HG03469 (cell line): ENCODE data around the gene VSIG4.

Source experiments
- ATAC-seq: cut with Tn5 transposase; IDR thresholded peaks from one replicate; pipeline ENCODE4 v1.9.1; 2021; ENCODE audit warnings: mild to moderate bottlenecking, moderate library complexity, moderate number of reproducible peaks; ENCODE audit not compliant: unreplicated experiment

Gene VSIG4

DNA sequence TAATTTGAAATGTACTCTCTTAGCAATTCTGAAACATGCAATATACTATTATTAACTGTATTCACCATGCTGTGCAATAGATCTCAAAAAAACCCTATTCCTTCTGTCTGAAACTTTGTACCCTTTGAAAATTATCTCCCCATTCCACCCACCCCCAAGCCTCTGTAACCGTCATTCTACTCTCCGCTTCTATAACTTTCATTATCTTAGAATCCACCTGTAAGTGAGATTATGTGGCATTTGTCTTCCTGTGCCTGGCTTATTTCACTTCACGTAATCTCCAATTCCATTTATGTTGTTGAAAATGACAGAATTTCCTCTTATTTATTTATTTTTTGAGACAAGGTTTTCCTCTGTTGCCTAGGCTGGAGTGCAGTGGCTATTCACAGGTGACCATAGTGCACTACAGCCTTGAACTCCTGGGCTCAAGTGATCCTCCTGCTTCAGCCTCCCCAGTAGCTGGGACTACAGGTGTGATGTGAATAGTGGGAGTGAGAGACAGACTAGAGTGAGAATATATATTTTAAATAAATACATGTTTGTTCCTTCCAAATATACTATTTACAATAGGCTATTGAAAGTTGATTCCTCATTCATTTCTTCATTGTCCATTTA is 30.5 kb downstream of the VSIG4 start:
- ATAC-seq, result no peak

DNA sequence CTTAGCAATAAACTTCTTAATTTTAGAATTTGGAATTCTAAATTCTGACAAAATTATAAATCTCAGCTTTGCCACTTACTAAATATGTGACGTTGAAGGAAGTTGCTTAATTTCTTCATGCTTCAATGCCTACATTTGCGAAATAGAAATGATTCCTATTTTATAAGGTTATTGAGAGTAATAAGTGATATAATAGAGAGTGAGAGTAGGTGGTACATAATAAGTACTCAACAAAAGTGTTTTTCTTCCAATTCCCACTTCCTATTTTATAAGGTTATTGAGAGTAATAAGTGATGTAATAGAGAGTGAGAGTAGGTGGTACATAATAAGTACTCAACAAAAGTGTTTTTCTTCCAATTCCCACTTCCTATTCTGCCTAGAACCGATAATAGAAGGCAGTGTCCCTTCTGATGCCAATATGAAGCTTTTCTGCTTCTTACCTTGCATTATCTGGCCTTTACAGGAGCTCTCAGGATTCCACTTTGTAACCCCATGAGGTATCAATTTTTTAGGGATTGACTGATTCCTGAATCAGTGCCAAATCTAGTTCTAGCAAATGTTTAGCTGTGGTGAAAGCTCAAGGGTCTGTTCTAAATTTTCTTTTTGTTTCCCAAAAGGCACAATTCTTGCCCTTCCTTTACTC is 31.4 kb downstream of the VSIG4 start:
- no peak for ATAC-seq

DNA sequence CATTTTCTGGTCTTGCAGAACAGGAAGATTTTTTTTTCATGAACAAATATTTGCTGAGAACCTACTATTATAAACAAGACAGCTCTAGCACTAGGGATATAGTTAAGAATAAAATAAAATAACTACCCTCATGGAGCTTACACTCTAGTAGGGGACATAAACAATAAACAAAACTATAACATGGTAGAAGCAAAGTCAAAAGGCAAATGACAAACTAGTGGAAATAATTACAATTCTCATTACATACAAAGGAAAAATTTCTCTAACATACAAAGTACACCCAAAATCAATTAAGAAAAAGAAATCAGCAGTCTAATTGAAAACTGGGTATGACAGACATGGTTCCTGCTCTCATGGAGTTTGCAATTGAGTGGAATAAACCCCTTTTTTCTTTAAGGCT is 32.0 kb downstream of the VSIG4 start:
- ATAC-seq, result no peak

DNA sequence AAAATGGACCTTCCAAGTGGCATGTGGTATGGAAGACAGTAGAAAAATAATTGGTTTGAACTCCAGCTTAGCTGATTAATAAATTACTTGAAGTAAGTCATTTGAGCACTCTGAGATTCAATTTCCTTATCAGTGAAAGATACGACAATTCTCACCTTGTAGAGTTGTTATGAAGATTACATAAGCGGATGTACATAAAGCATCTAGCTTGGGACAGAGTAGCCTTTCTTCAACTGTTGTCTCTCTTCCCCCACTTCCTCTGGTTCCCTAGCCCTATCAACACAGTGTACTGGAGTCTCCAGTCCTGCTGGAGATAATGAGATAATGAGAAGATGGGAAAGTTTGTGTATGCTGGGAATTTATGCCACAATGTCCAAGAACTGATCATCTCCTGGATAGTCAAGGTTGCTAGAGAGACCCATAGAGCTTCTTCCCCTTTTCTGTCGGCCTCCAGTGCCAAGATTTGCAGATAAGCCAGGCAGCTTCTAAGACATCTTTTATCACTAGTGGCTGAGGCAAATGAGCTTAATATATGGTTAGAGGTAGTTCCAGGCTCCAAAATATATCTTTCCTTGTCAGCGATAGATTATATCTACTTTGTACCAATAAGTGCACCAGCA is 33.9 kb downstream of the VSIG4 start:
- no peak for ATAC-seq

DNA sequence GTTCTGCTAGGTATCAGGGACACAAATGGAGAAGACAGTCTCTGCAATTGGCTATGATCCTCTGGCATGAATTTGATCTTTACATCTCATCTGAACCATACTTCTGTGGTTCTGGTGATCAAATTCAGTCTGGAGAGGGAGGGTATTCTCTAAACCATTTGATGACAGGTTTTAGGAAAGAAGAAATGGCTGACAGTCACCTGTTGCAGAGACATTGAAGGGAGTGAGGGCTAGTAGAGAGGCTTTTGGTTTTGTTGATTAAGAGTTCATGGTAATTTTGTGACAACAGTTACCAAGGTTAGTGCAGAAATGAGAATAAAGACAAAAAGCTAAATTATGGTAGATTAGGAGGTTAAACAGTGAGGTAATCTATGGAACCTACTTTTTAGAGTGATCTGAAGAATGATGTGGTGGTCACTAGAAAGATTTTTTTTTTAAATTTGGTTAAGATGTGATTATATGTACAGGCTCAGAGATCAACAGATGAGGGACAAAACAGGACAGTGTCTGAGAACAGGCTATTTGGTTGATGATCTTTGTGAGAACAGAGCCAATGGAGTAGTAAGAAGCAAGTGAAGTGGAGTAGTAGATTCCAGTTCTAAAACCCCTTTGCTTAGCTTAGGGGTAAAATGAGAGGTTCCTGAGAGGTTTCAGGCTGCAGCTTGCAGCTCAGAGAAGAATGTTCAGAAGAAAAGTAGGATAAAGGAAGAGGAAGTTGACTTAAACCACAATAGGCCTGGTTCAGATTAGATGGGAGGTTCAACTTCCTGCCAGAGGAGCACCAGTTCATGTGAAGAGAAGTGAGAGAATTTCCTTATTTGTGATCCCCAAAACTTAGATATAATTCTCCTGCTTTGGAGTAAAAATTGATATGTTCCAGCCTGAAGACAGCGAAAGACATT is 34.7 kb downstream of the VSIG4 start:
- ATAC-seq, result no peak

- ATAC-seq, result no peak
Measured at GRCh38 chrX:66002824-66003680, 36.8 kb downstream of the VSIG4 start.

- no peak for ATAC-seq
Measured at GRCh38 chrX:66001596-66001995, 38.3 kb downstream of the VSIG4 start.

DNA sequence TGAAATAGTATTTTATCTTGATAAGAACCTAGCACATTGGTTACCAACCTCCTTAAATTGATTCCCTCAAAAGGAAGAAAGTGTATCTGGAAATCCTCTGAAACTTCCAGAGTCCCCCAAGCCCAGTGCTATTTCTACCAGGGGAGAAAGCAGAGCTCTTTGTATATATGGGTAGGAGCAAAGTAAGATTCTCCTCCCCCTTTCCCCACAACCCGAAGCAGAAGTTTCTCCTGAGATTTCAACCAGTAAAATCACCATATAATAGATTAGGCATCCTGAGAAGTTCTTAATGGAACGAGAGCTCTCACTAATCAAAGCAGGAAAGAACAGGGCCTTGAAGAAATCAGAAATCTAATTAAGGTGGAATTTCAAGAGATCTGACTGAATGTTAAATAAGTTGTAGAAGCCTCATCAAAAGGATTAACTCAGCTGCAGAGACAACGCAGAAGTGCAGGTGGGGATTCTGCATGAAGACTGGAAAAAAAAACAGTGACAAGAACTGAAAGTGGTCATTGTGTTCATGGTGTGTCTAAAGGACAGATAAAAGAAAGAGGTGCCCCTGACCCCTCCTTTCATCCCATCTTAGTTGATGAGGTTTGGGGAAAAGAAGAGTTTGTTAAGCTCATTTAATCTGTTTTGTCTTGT is 39.1 kb downstream of the VSIG4 start:
- ATAC-seq, result no peak

DNA sequence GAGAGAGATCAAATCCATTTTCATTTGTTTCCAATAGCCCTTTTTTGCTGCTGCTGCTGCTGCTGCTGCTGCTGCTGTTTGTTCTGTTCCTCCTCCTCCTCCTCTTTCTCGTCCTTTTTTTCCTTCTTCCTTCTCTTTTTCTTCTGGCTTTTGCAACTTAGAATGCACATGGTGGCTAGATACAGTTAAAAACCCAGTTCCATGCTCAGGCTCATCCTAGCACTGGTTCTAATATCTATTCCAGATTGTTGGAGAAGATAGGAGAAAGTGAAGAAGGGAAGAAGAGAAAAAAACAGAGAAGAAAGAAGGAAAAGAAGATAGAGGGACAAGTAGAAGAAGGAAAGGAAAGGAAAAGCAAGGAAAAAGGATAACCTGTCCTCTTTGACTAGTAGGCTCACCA is 39.7 kb downstream of the VSIG4 start:
- no peak for ATAC-seq

GRCh38 chrX:65999563-66000148 is 40.2 kb downstream of the VSIG4 start:
- no peak for ATAC-seq

GRCh38 chrX:65999029-65999562 is 40.8 kb downstream of the VSIG4 start:
- no peak for ATAC-seq

- no peak for ATAC-seq
Measured at GRCh38 chrX:65997978-65998717, 41.7 kb downstream of the VSIG4 start.

- ATAC-seq, result no peak
Measured at GRCh38 chrX:65994519-65995506, 45.1 kb downstream of the VSIG4 start.

- no peak for ATAC-seq
Measured at GRCh38 chrX:65993915-65994460, 45.9 kb downstream of the VSIG4 start.

DNA sequence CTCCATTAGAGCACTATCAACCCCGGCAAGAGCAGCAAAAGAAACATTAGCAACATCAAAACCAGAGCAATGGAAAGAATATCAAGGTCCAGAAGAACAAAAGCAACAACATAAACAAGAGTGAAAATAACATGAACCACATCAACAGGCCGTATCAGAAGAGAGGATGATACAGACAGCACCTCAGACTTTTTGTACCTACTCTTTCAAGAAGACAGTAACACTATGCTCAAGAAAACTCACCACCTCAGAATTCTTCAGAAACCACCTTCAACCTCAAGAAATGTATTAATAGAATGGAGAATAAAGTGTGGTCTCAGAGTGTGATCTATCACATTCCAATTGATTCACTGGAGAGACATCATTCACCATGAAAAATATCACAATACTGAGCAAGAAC is 46.5 kb downstream of the VSIG4 start:
- no peak for ATAC-seq

- no peak for ATAC-seq
Measured at GRCh38 chrX:65990702-65991101, 49.2 kb downstream of the VSIG4 start.

DNA sequence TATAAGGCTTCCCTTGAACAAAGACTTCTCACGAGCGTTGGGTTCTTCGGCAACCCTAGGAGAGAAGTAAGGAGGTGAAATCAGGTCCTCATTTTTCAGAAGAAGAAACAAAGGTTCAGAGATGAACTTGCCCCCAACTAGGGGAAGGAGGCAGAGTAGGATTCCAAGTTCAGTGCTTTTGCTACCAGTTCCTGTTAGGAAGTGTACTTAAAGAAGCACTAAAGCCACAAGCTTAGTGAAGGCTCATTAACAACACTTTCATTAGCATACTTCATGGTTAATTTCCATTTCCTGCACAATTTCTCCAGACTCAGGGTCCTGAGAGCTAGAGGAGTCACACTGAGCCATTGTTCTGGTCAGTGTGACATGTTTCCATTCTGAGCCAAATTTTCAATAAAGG is 52.1 kb downstream of the VSIG4 start:
- no peak for ATAC-seq
